ENCODE data around the gene CFAP299.

CFAP299 gene

GRCh38 chr4:80926891-80927290 lies 591.4 kb downstream of the CFAP299 start:
- no peak for DNase-seq (ENCODE audit: low read depth)

- no peak for DNase-seq (ENCODE audit: low read depth)
Measured at GRCh38 chr4:80927420-80927819, 591.9 kb downstream of the CFAP299 start.

GRCh38 chr4:80931631-80932081 lies 596.1 kb downstream of the CFAP299 start:
- no peak for DNase-seq (ENCODE audit: low read depth)

GRCh38 chr4:80948141-80948540 lies 612.6 kb downstream of the CFAP299 start:
- no peak for DNase-seq (ENCODE audit: low read depth)

GRCh38 chr4:80948995-80949394 lies 613.5 kb downstream of the CFAP299 start:
- no peak for DNase-seq (ENCODE audit: low read depth)

GRCh38 chr4:80956421-80956820 lies 620.9 kb downstream of the CFAP299 start:
- no peak for DNase-seq (ENCODE audit: low read depth)

- no peak for DNase-seq (ENCODE audit: low read depth)
Measured at GRCh38 chr4:80963051-80963450, 627.5 kb downstream of the CFAP299 start.

- DNase-seq (ENCODE audit: low read depth), result no peak
Measured at GRCh38 chr4:80967346-80967745, 631.8 kb downstream of the CFAP299 start.

- DNase-seq (ENCODE audit: low read depth), result no peak
Measured at GRCh38 chr4:80980239-80980638, 644.7 kb downstream of the CFAP299 start.

GRCh38 chr4:80986011-80986410 lies 650.5 kb downstream of the CFAP299 start:
- no peak for DNase-seq (ENCODE audit: low read depth)

GRCh38 chr4:80989921-80990544 lies 654.5 kb downstream of the CFAP299 start:
- no peak for DNase-seq (ENCODE audit: low read depth)

GRCh38 chr4:80990851-80991250 lies 655.3 kb downstream of the CFAP299 start:
- no peak for DNase-seq (ENCODE audit: low read depth)

- no peak for DNase-seq (ENCODE audit: low read depth)
Measured at GRCh38 chr4:80999943-81000342, 664.4 kb downstream of the CFAP299 start.

GRCh38 chr4:81003597-81004111 lies 668.1 kb downstream of the CFAP299 start:
- DNase-seq (ENCODE audit: low read depth), result no peak

GRCh38 chr4:81007417-81007816 lies 671.9 kb downstream of the CFAP299 start:
- DNase-seq (ENCODE audit: low read depth), result no peak
